IPS-NIHi7 (cell line): Measurements from ENCODE around the gene FXYD3.

Source experiments
- DNase-seq: peaks from one replicate; pipeline ENCODE4 v3.0.0; 2012; ENCODE audit warnings: mixed read lengths; ENCODE audit errors: extremely low spot score

Gene FXYD3

GRCh38 chr19:35115177-35115951 is at the start of gene FXYD3:
Gene FXYD3, plus strand, starts transcription at chr19:35115823. Its CDS starts 3,554 bp downstream, at chr19:35119377.
- no peak for DNase-seq

GRCh38 chr19:35066121-35066520 is 49.5 kb upstream of the FXYD3 start:
- DNase-seq = no peak

GRCh38 chr19:35066691-35067563 is 48.7 kb upstream of the FXYD3 start:
- peak; percentile 91 for DNase-seq

- no peak for DNase-seq
These were observed 46.5 kb upstream of the FXYD3 start for GRCh38 chr19:35068941-35069634.

- no peak for DNase-seq
These were observed 45.9 kb upstream of the FXYD3 start for GRCh38 chr19:35069696-35070095.

- no peak for DNase-seq
These were observed 45.2 kb upstream of the FXYD3 start for GRCh38 chr19:35070471-35070870.

- no peak for DNase-seq
These were observed 42.1 kb upstream of the FXYD3 start for GRCh38 chr19:35073516-35073915.

- no peak for DNase-seq
These were observed 41.7 kb upstream of the FXYD3 start for GRCh38 chr19:35073941-35074340.

GRCh38 chr19:35074426-35075201 is 41.0 kb upstream of the FXYD3 start:
- no peak for DNase-seq

GRCh38 chr19:35075202-35076025 is 40.2 kb upstream of the FXYD3 start:
- no peak for DNase-seq

- no peak for DNase-seq
These were observed 39.6 kb upstream of the FXYD3 start for GRCh38 chr19:35076026-35076370.

GRCh38 chr19:35076657-35077056 is 39.0 kb upstream of the FXYD3 start:
- DNase-seq = no peak

- no peak for DNase-seq
These were observed 38.0 kb upstream of the FXYD3 start for GRCh38 chr19:35077411-35078223.

GRCh38 chr19:35079826-35080225 is 35.8 kb upstream of the FXYD3 start:
- no peak for DNase-seq

GRCh38 chr19:35080613-35081170 is 34.9 kb upstream of the FXYD3 start:
- DNase-seq = no peak

GRCh38 chr19:35081201-35081600 is 34.4 kb upstream of the FXYD3 start:
- no peak for DNase-seq

GRCh38 chr19:35083691-35084508 is 31.7 kb upstream of the FXYD3 start:
- DNase-seq = no peak

GRCh38 chr19:35084509-35084762 is 31.2 kb upstream of the FXYD3 start:
- DNase-seq = no peak

- DNase-seq = no peak
These were observed 29.7 kb upstream of the FXYD3 start for GRCh38 chr19:35085947-35086346.
